ENCODE measurements around the gene HIF1AN.
"Not testable (repeated sequence)": the region's sequence is repeated elsewhere in the genome, so short reads cannot be mapped to it uniquely, and the experiment has no call there.

Gene HIF1AN

DNA sequence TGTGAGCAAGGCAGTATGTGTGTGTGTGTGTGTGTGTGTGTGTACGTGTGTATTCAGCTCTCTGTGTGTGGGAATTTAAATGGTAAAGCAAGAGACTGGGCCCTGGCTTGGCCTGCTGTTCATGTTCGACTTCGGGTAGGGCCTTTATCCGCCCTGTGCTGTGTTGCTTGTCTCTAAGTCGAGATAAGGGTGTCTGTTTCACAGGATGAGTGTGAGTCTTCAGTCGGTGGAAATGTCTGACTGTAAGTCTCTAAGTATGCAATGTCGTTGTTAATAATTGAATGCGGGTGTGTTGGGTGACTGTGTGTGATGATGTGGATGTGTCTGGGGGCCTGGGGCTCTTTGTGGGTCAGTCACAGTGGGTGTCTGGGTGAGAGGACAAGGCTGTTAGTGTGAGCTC lies 34.8 kb downstream of the HIF1AN start:
- ChIA-PET POLR2A (interaction anchor here (1.0 to 1.4 kb wide), 3 partner anchors 9 to 343 kb away, joined by 4 to 5 read pairs (median 5); partner anchors contain the start of gene SLF2), CTCF (interaction anchor here (0.9 to 2.1 kb wide), 4 partner anchors 9 to 308 kb away, joined by 3 to 10 read pairs (median 6); no protein-coding TSS in a partner anchor)
- DNase-seq (ENCODE audit: extremely low spot score) = no peak

GRCh38 chr10:100571084-100571856 lies 35.5 kb downstream of the HIF1AN start:
- ChIA-PET POLR2A (no interaction called here), CTCF (no interaction called here)
- DNase-seq (ENCODE audit: extremely low spot score) = no peak
- no peak for TF ChIP-seq SUZ12 (IDR thresholded peaks at IDR 0.05)
- no peak for TF ChIP-seq FOXM1 (IDR thresholded peaks at IDR 0.05; ENCODE audit: borderline replicate concordance)
- TF ChIP-seq CTBP1 (IDR thresholded peaks at IDR 0.05; ENCODE audit: borderline replicate concordance) = no peak
- TF ChIP-seq FOXK2 (IDR thresholded peaks at IDR 0.05) = no peak
- TF ChIP-seq SP1 (IDR thresholded peaks at IDR 0.05) = no peak
- TF ChIP-seq ZNF384 (IDR thresholded peaks at IDR 0.05) = no peak
- no peak for TF ChIP-seq FOXA1 (IDR thresholded peaks at IDR 0.05)
- TF ChIP-seq BHLHE40 (IDR thresholded peaks at IDR 0.05; ENCODE audit: borderline replicate concordance) = no peak
- no peak for TF ChIP-seq ELF4 (IDR thresholded peaks at IDR 0.05)
- no peak for TF ChIP-seq TARDBP (IDR thresholded peaks at IDR 0.05)
- no peak for TF ChIP-seq L3MBTL2 (conservative IDR thresholded peaks at IDR 0.05)

More for the DNA sequence above, 34.8 kb downstream of the HIF1AN start:
- no peak for TF ChIP-seq BHLHE40 (IDR thresholded peaks at IDR 0.05; ENCODE audit: borderline replicate concordance)
- TF ChIP-seq FOXM1 (IDR thresholded peaks at IDR 0.05; ENCODE audit: borderline replicate concordance) = no peak
- TF ChIP-seq ARNT (IDR thresholded peaks at IDR 0.05) = no peak
- no peak for TF ChIP-seq TARDBP (IDR thresholded peaks at IDR 0.05)
- no peak for TF ChIP-seq SUZ12 (IDR thresholded peaks at IDR 0.05)
- no peak for TF ChIP-seq FOXK2 (IDR thresholded peaks at IDR 0.05)
- no peak for TF ChIP-seq SP1 (IDR thresholded peaks at IDR 0.05)
- TF ChIP-seq L3MBTL2 (conservative IDR thresholded peaks at IDR 0.05) = no peak
- TF ChIP-seq LEF1 (IDR thresholded peaks at IDR 0.05; ENCODE audit: borderline replicate concordance) = no peak
- no peak for TF ChIP-seq ELF4 (IDR thresholded peaks at IDR 0.05)
- TF ChIP-seq FOXA1 (IDR thresholded peaks at IDR 0.05) = no peak
- no peak for TF ChIP-seq ZNF384 (IDR thresholded peaks at IDR 0.05)
- TF ChIP-seq, protein P1, sequence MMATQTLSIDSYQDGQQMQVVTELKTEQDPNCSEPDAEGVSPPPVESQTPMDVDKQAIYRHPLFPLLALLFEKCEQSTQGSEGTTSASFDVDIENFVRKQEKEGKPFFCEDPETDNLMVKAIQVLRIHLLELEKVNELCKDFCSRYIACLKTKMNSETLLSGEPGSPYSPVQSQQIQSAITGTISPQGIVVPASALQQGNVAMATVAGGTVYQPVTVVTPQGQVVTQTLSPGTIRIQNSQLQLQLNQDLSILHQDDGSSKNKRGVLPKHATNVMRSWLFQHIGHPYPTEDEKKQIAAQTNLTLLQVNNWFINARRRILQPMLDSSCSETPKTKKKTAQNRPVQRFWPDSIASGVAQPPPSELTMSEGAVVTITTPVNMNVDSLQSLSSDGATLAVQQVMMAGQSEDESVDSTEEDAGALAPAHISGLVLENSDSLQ (IDR thresholded peaks at IDR 0.05) = no peak
- TF ChIP-seq NFRKB (IDR thresholded peaks at IDR 0.05) = no peak
- no peak for TF ChIP-seq CTBP1 (IDR thresholded peaks at IDR 0.05; ENCODE audit: borderline replicate concordance)
- no peak for TF ChIP-seq HDGF (IDR thresholded peaks at IDR 0.05; ENCODE audit: borderline replicate concordance)

- POLR2A ChIA-PET = not testable (repeated sequence)
- CTCF ChIA-PET = interaction anchor here (1.9 kb wide), 1 partner anchor 168 kb away, joined by 6 read pairs; no protein-coding TSS in a partner anchor
- DNase-seq (ENCODE audit: extremely low spot score) = peak; percentile 3
These were observed 39.4 kb downstream of the HIF1AN start for GRCh38 chr10:100575146-100575545.

DNA sequence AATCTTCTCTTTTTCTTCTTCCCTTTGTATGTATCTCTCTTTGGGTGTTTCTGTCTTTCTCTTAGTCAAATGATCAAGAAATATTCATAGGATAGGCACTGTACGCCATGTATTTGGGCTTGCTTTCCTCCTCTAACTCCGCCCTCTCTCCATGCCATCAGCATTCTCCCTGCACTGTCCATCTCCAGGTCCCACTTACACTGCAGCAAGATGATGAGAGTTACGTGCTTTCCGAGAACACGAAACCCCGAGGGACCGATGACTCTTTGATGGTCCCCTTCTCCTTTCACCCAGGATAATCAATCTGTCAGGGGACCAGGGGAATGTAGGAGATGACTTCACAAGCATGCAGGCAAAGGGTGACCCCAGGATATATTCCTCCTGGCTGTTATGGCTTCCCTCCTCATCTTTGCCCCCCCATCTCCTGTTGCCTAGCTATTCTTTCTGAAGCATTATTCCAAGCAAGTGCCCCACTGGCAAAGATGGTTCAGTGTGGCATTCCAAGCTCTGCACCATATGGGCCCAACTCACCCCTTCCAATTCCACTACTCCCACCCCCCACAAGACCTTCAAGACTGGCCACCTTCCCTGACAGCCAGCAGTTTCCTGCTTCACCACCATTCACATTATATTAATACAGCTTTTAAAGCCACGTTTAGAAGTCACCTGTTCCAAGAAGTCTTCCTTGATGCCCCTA lies 40.0 kb downstream of the HIF1AN start:
- peak; percentile 3 for DNase-seq (ENCODE audit: extremely low spot score)
- ChIA-PET CTCF (interaction anchor here (1.3 to 1.9 kb wide), 2 partner anchors 168 to 302 kb away, joined by 3 to 6 read pairs; no protein-coding TSS in a partner anchor), POLR2A (no interaction called here)
- no peak for TF ChIP-seq L3MBTL2 (conservative IDR thresholded peaks at IDR 0.05)
- TF ChIP-seq FOXA1 (IDR thresholded peaks at IDR 0.05) = no peak
- no peak for TF ChIP-seq FOXM1 (IDR thresholded peaks at IDR 0.05; ENCODE audit: borderline replicate concordance)
- no peak for TF ChIP-seq ELF4 (IDR thresholded peaks at IDR 0.05)

GRCh38 chr10:100576282-100576635 lies 40.5 kb downstream of the HIF1AN start:
- ChIA-PET CTCF (interaction anchor here (1.3 to 1.9 kb wide), 2 partner anchors 167 to 302 kb away, joined by 3 to 6 read pairs; no protein-coding TSS in a partner anchor), POLR2A (no interaction called here)
- TF ChIP-seq ARNT (IDR thresholded peaks at IDR 0.05) (no peak), ELF4 (IDR thresholded peaks at IDR 0.05) (no peak), LEF1 (IDR thresholded peaks at IDR 0.05; ENCODE audit: borderline replicate concordance) (no peak), L3MBTL2 (conservative IDR thresholded peaks at IDR 0.05) (no peak), CTBP1 (IDR thresholded peaks at IDR 0.05; ENCODE audit: borderline replicate concordance) (no peak), SP1 (IDR thresholded peaks at IDR 0.05) (no peak), HDGF (IDR thresholded peaks at IDR 0.05; ENCODE audit: borderline replicate concordance) (no peak), NFRKB (IDR thresholded peaks at IDR 0.05) (no peak), TARDBP (IDR thresholded peaks at IDR 0.05) (no peak), SUZ12 (IDR thresholded peaks at IDR 0.05) (no peak), FOXA1 (IDR thresholded peaks at IDR 0.05) (no peak), FOXK2 (IDR thresholded peaks at IDR 0.05) (no peak), FOXM1 (IDR thresholded peaks at IDR 0.05; ENCODE audit: borderline replicate concordance) (no peak), ZNF384 (IDR thresholded peaks at IDR 0.05) (no peak), BHLHE40 (IDR thresholded peaks at IDR 0.05; ENCODE audit: borderline replicate concordance) (no peak)
- TF ChIP-seq, protein P1 (IDR thresholded peaks at IDR 0.05) = no peak
- peak; percentile 4 for DNase-seq (ENCODE audit: extremely low spot score)

- DNase-seq (ENCODE audit: extremely low spot score) = peak; percentile 3
- ChIA-PET POLR2A (interaction anchor here (0.5 to 1.0 kb wide), 2 partner anchors 9 to 13 kb away, joined by 3 to 5 read pairs; no protein-coding TSS in a partner anchor), CTCF (interaction anchor here (1.6 kb wide), 1 partner anchor 10 kb away, joined by 5 read pairs; no protein-coding TSS in a partner anchor)
- no peak for TF ChIP-seq CTBP1 (IDR thresholded peaks at IDR 0.05; ENCODE audit: borderline replicate concordance)
- no peak for TF ChIP-seq FOXM1 (IDR thresholded peaks at IDR 0.05; ENCODE audit: borderline replicate concordance)
- no peak for TF ChIP-seq ZNF384 (IDR thresholded peaks at IDR 0.05)
- TF ChIP-seq SP1 (IDR thresholded peaks at IDR 0.05) = no peak
- TF ChIP-seq L3MBTL2 (conservative IDR thresholded peaks at IDR 0.05) = no peak
- no peak for TF ChIP-seq HDGF (IDR thresholded peaks at IDR 0.05; ENCODE audit: borderline replicate concordance)
- no peak for TF ChIP-seq LEF1 (IDR thresholded peaks at IDR 0.05; ENCODE audit: borderline replicate concordance)
- no peak for TF ChIP-seq BHLHE40 (IDR thresholded peaks at IDR 0.05; ENCODE audit: borderline replicate concordance)
- no peak for TF ChIP-seq FOXK2 (IDR thresholded peaks at IDR 0.05)
- no peak for TF ChIP-seq NFRKB (IDR thresholded peaks at IDR 0.05)
These were observed 43.7 kb downstream of the HIF1AN start for GRCh38 chr10:100579261-100580090.

Measured in HEK293T (cell line).